Endothelial cell of umbilical vein (primary cell): ENCODE data around the gene SV2C.

Experiments used
- EZH2 ChIP-seq: IDR thresholded peaks from 2 replicates; pipeline ENCODE4 v1.6.1; 2012; ENCODE audit warnings: borderline replicate concordance, low read depth, mild to moderate bottlenecking, moderate library complexity, low read length, inconsistent platforms; ENCODE audit not compliant: severe bottlenecking
- GATA2 ChIP-seq: IDR thresholded peaks from 2 replicates; pipeline ENCODE4 v1.7.0; 2011; ENCODE audit warnings: low read depth, mild to moderate bottlenecking, moderate library complexity, mixed read lengths, low read length; ENCODE audit not compliant: insufficient read length, insufficient read depth
- JUN ChIP-seq: IDR thresholded peaks from 2 replicates; pipeline ENCODE4 v1.6.1; 2011; ENCODE audit warnings: borderline replicate concordance, low read depth; ENCODE audit not compliant: insufficient read length, insufficient read depth
- MAX ChIP-seq: IDR thresholded peaks from 2 replicates; pipeline ENCODE4 v1.6.1; 2011; ENCODE audit not compliant: insufficient read depth, insufficient read length
- POLR2A ChIP-seq: IDR thresholded peaks from 2 replicates; pipeline ENCODE4 v1.6.1; 2012; ENCODE audit warnings: low read depth, mild to moderate bottlenecking, control low read depth, low read length
- POLR2AphosphoS5 ChIP-seq: IDR thresholded peaks from 2 replicates; pipeline ENCODE4 v1.6.1; 2012; ENCODE audit warnings: low read depth, mild to moderate bottlenecking, control low read depth, low read length, moderate library complexity; ENCODE audit not compliant: insufficient read depth
- TF ChIP-seq, protein P1 (sequence below), 2 donors: IDR thresholded peaks; 1 replicate in 1 of 2; 2 replicates in 1 of 2; pipeline ENCODE4 v1.5.1; 2011; ENCODE audit warnings: low read length in 2 of 2, mild to moderate bottlenecking in 2 of 2, moderate library complexity in 2 of 2, control low read depth in 1 of 2, inconsistent platforms in 1 of 2, low read depth in 1 of 2; ENCODE audit not compliant: insufficient read depth in 1 of 2; ENCODE audit errors: extremely low read depth in 1 of 2

GRCh38 chr5:76065258-76065657, 17.9 kb upstream of the SV2C start:
- TF ChIP-seq, protein P1, sequence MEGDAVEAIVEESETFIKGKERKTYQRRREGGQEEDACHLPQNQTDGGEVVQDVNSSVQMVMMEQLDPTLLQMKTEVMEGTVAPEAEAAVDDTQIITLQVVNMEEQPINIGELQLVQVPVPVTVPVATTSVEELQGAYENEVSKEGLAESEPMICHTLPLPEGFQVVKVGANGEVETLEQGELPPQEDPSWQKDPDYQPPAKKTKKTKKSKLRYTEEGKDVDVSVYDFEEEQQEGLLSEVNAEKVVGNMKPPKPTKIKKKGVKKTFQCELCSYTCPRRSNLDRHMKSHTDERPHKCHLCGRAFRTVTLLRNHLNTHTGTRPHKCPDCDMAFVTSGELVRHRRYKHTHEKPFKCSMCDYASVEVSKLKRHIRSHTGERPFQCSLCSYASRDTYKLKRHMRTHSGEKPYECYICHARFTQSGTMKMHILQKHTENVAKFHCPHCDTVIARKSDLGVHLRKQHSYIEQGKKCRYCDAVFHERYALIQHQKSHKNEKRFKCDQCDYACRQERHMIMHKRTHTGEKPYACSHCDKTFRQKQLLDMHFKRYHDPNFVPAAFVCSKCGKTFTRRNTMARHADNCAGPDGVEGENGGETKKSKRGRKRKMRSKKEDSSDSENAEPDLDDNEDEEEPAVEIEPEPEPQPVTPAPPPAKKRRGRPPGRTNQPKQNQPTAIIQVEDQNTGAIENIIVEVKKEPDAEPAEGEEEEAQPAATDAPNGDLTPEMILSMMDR (IDR thresholded peaks at IDR 0.05; ENCODE audit: extremely low read depth in 1 of 2, insufficient read depth in 1 of 2, low read depth in 1 of 2, low read length in 2 of 2): no peak
- TF ChIP-seq EZH2 (no peak), POLR2A (no peak), POLR2AphosphoS5 (no peak), MAX (no peak), GATA2 (no peak), JUN (no peak)
